Measurements from ENCODE around the gene PDE11A.

PDE11A gene

GRCh38 chr2:177616731-177617130, 455.8 kb downstream of the PDE11A start:
- Histone ChIP-seq H3K79me2 (no peaks in the 10 kb centered on the region), H3K4me3 (ENCODE audit: low read depth, low read length) (no peak overlapping the region)
- no peak for TF ChIP-seq CTCF (IDR thresholded peaks at IDR 0.05)

GRCh38 chr2:177616066-177616465, 456.5 kb downstream of the PDE11A start:
- Histone ChIP-seq H3K27ac (no peak overlapping the region), H3K27me3 (ENCODE audit: control insufficient read depth, insufficient read depth, low read length) (no peaks in the 10 kb centered on the region), H2AFZ (no peak overlapping the region), H3K4me3 (ENCODE audit: low read depth, low read length) (no peak overlapping the region), H3K9me3 (ENCODE audit: control insufficient read depth, low read length) (peaks cover 3% of the 10 kb centered on the region), H3K79me2 (no peaks in the 10 kb centered on the region), H3K36me3 (ENCODE audit: control insufficient read depth, insufficient read depth, low read length) (no peaks in the 10 kb centered on the region), H3K4me1 (peaks cover 4% of the 10 kb centered on the region), H3K4me2 (ENCODE audit: low read length) (no peak overlapping the region), H3K9ac (no peak overlapping the region)
- TF ChIP-seq CTCF (IDR thresholded peaks at IDR 0.05): no peak

More at GRCh38 chr2:177616731-177617130, 455.8 kb downstream of the PDE11A start:
- no peak overlapping the region for H3K9ac ChIP-seq
- no peaks in the 10 kb centered on the region for H3K36me3 ChIP-seq (ENCODE audit: control insufficient read depth, insufficient read depth, low read length)
- no peak overlapping the region for H3K27ac ChIP-seq
- H2AFZ ChIP-seq: no peak overlapping the region
- H3K4me1 ChIP-seq: peaks cover 4% of the 10 kb centered on the region
- no peaks in the 10 kb centered on the region for H3K27me3 ChIP-seq (ENCODE audit: control insufficient read depth, insufficient read depth, low read length)
- H3K9me3 ChIP-seq (ENCODE audit: control insufficient read depth, low read length): peaks cover 3% of the 10 kb centered on the region
- no peak overlapping the region for H3K4me2 ChIP-seq (ENCODE audit: low read length)

- no peak for TF ChIP-seq CTCF (IDR thresholded peaks at IDR 0.05)
- Histone ChIP-seq H3K27ac (no peak overlapping the region), H3K4me3 (ENCODE audit: low read depth, low read length) (no peak overlapping the region), H3K36me3 (ENCODE audit: control insufficient read depth, insufficient read depth, low read length) (no peaks in the 10 kb centered on the region), H3K27me3 (ENCODE audit: control insufficient read depth, insufficient read depth, low read length) (no peaks in the 10 kb centered on the region), H3K4me2 (ENCODE audit: low read length) (no peak overlapping the region), H3K79me2 (no peaks in the 10 kb centered on the region), H2AFZ (no peak overlapping the region), H3K9me3 (ENCODE audit: control insufficient read depth, low read length) (no peaks in the 10 kb centered on the region), H3K4me1 (no peaks in the 10 kb centered on the region), H3K9ac (no peak overlapping the region)
These were observed 459.9 kb downstream of the PDE11A start for GRCh38 chr2:177612659-177613058.

- TF ChIP-seq CTCF (IDR thresholded peaks at IDR 0.05): no peak
- Histone ChIP-seq H3K9ac (no peak overlapping the region), H3K4me1 (no peaks in the 10 kb centered on the region), H3K79me2 (no peaks in the 10 kb centered on the region), H2AFZ (no peak overlapping the region), H3K9me3 (ENCODE audit: control insufficient read depth, low read length) (no peaks in the 10 kb centered on the region), H3K27ac (no peak overlapping the region), H3K27me3 (ENCODE audit: control insufficient read depth, insufficient read depth, low read length) (no peaks in the 10 kb centered on the region), H3K4me2 (ENCODE audit: low read length) (no peak overlapping the region), H3K4me3 (ENCODE audit: low read depth, low read length) (no peak overlapping the region), H3K36me3 (ENCODE audit: control insufficient read depth, insufficient read depth, low read length) (no peaks in the 10 kb centered on the region)
These were observed 461.2 kb downstream of the PDE11A start for GRCh38 chr2:177611310-177611886.

GRCh38 chr2:177610813-177611212, 461.8 kb downstream of the PDE11A start:
- H3K4me1 ChIP-seq: no peaks in the 10 kb centered on the region
- H3K9ac ChIP-seq: no peak overlapping the region
- no peaks in the 10 kb centered on the region for H3K36me3 ChIP-seq (ENCODE audit: control insufficient read depth, insufficient read depth, low read length)
- H3K79me2 ChIP-seq: no peaks in the 10 kb centered on the region
- no peak overlapping the region for H3K27ac ChIP-seq
- H3K4me2 ChIP-seq (ENCODE audit: low read length): no peak overlapping the region
- H3K27me3 ChIP-seq (ENCODE audit: control insufficient read depth, insufficient read depth, low read length): no peaks in the 10 kb centered on the region
- H3K4me3 ChIP-seq (ENCODE audit: low read depth, low read length): no peak overlapping the region
- no peaks in the 10 kb centered on the region for H3K9me3 ChIP-seq (ENCODE audit: control insufficient read depth, low read length)
- TF ChIP-seq CTCF (IDR thresholded peaks at IDR 0.05): no peak
- no peak overlapping the region for H2AFZ ChIP-seq

All from parathyroid adenoma (tissue), 2 donors.